Glomerular endothelial cell (primary cell): ENCODE results near the gene SYNPO. TPM values are rescaled to one million over a fixed set of nuclear protein-coding genes. Genes with fewer than 3 reads are reported as not detected.

Source experiments
- DNase-seq: peaks from one replicate; pipeline ENCODE4 v3.0.0-alpha.2; 2011; ENCODE audit warnings: low read depth, low spot score; ENCODE audit errors: extremely low read depth
- total RNA-seq: library from RNA; depleted of rRNA; stranded (reverse); fragments of >200 nt; gene quantifications from 2 replicates; pipeline ENCODE4 v1.2.3, GENCODE V29; 2015

The SYNPO gene
- total RNA-seq, 1 donor from 2014 or later: 123 TPM

GRCh38 chr5:150653762-150654556, 13.5 kb downstream of the SYNPO start:
- DNase-seq: no peak

- no peak for DNase-seq
Measured at GRCh38 chr5:150655221-150655620, 14.8 kb downstream of the SYNPO start.

- DNase-seq: no peak
Measured at GRCh38 chr5:150656191-150657132, 16.0 kb downstream of the SYNPO start.

- no peak for DNase-seq
Measured at GRCh38 chr5:150658121-150658520, 17.7 kb downstream of the SYNPO start.

- no peak for DNase-seq
Measured at GRCh38 chr5:150658699-150659265, 18.3 kb downstream of the SYNPO start.

GRCh38 chr5:150659360-150660107, 19.1 kb downstream of the SYNPO start:
- DNase-seq: no peak

- no peak for DNase-seq
Measured at GRCh38 chr5:150660108-150660831, 19.8 kb downstream of the SYNPO start.

GRCh38 chr5:150661086-150661485, 20.6 kb downstream of the SYNPO start, which contains the start of gene MYOZ3:
MYOZ3 (plus strand) TSS chr5:150661251; CDS start chr5:150662942, 1,691 bp downstream.
- no peak for DNase-seq

GRCh38 chr5:150661821-150662596, 21.5 kb downstream of the SYNPO start:
- DNase-seq: no peak

GRCh38 chr5:150662731-150663516, 22.5 kb downstream of the SYNPO start:
- no peak for DNase-seq

GRCh38 chr5:150663936-150664335, 23.5 kb downstream of the SYNPO start:
- no peak for DNase-seq

GRCh38 chr5:150665044-150665443, 24.6 kb downstream of the SYNPO start:
- no peak for DNase-seq

GRCh38 chr5:150670275-150670947, 30.0 kb downstream of the SYNPO start:
- no peak for DNase-seq

GRCh38 chr5:150670948-150671310, 30.5 kb downstream of the SYNPO start:
- no peak for DNase-seq

GRCh38 chr5:150671509-150672236, 31.2 kb downstream of the SYNPO start:
- DNase-seq: no peak

- no peak for DNase-seq
Measured at GRCh38 chr5:150672237-150672883, 31.9 kb downstream of the SYNPO start.

GRCh38 chr5:150672884-150673275, 32.4 kb downstream of the SYNPO start:
- DNase-seq: no peak
